DND-41 (cell line): ENCODE data around the gene SEC24A.
A peak's percentile ranks its signal among the peaks of the same experiment; 100 is the strongest.
"Not testable (repeated sequence)": the region's sequence is repeated elsewhere in the genome, so short reads cannot be mapped to it uniquely, and the experiment has no call there.

Experiments used
- ATAC-seq: fragments of 200-7000 bp; cut with Tn5 transposase; 3 replicates; pipeline ENCODE4 v1.9.1; 2021; ENCODE audit warnings: low read depth; ENCODE audit not compliant: insufficient read depth
- DNase-seq: peaks from one replicate; pipeline ENCODE4 v3.0.0-alpha.2; 2020
- H2AFZ ChIP-seq: 2 replicates; pipeline ENCODE4 v1.6.0; 2012; ENCODE audit warnings: low read depth, low read length
- H3K27ac ChIP-seq: 2 replicates; pipeline ENCODE4 v1.5.1; 2012; ENCODE audit warnings: low read length, inconsistent platforms
- H3K27me3 ChIP-seq: fragments of 200-600 bp; sonication (generic); 2 replicates; pipeline ENCODE4 v1.6.0; 2012; ENCODE audit warnings: low read length, mild to moderate bottlenecking, inconsistent platforms; ENCODE audit not compliant: insufficient read depth, poor library complexity
- H3K36me3 ChIP-seq: 2 replicates; pipeline ENCODE4 v1.5.1; 2012; ENCODE audit warnings: low read length, inconsistent platforms; ENCODE audit not compliant: insufficient read depth
- H3K4me1 ChIP-seq: 2 replicates; pipeline ENCODE4 v1.5.1; 2012; ENCODE audit warnings: mild to moderate bottlenecking, low read length; ENCODE audit not compliant: insufficient read depth
- H3K4me2 ChIP-seq: 2 replicates; pipeline ENCODE4 v1.6.0; 2012; ENCODE audit warnings: mild to moderate bottlenecking, moderate library complexity, low read length, inconsistent platforms; ENCODE audit not compliant: insufficient read depth
- H3K4me3 ChIP-seq, 2 experiments: fragments of 200-600 bp in 1 of 2; shearing (Covaris generic) in 1 of 2; 2 replicates each; pipeline ENCODE4 v1.5.1; 2012 to 2016; ENCODE audit warnings: inconsistent platforms in 2 of 2, low read length in 2 of 2, mild to moderate bottlenecking in 2 of 2, low read depth in 1 of 2, moderate library complexity in 1 of 2
- H3K79me2 ChIP-seq: 2 replicates; pipeline ENCODE4 v1.6.0; 2012; ENCODE audit warnings: low read length, inconsistent platforms; ENCODE audit not compliant: insufficient read depth
- H3K9ac ChIP-seq: 2 replicates; pipeline ENCODE4 v1.6.0; 2012; ENCODE audit warnings: low read depth, mild to moderate bottlenecking, inconsistent platforms, low read length, moderate library complexity
- H3K9me3 ChIP-seq: 2 replicates; pipeline ENCODE4 v1.5.1; 2012; ENCODE audit warnings: low read length, moderate library complexity, mild to moderate bottlenecking, inconsistent platforms; ENCODE audit not compliant: insufficient read depth, severe bottlenecking
- H4K20me1 ChIP-seq: 2 replicates; pipeline ENCODE4 v1.6.0; 2012; ENCODE audit warnings: low read length; ENCODE audit not compliant: insufficient read depth
- EZH2 ChIP-seq: IDR thresholded peaks from 3 replicates; pipeline ENCODE4 v1.6.1; 2012; ENCODE audit warnings: borderline replicate concordance, low read depth, mild to moderate bottlenecking, moderate library complexity, low read length, inconsistent platforms; ENCODE audit not compliant: severe bottlenecking
- TF ChIP-seq, protein P1 (sequence below): IDR thresholded peaks from 2 replicates; pipeline ENCODE4 v1.5.1; 2012; ENCODE audit warnings: borderline replicate concordance, low read length, moderate library complexity, mild to moderate bottlenecking; ENCODE audit not compliant: poor library complexity, severe bottlenecking; ENCODE audit errors: extremely low read depth

Gene SEC24A

DNA sequence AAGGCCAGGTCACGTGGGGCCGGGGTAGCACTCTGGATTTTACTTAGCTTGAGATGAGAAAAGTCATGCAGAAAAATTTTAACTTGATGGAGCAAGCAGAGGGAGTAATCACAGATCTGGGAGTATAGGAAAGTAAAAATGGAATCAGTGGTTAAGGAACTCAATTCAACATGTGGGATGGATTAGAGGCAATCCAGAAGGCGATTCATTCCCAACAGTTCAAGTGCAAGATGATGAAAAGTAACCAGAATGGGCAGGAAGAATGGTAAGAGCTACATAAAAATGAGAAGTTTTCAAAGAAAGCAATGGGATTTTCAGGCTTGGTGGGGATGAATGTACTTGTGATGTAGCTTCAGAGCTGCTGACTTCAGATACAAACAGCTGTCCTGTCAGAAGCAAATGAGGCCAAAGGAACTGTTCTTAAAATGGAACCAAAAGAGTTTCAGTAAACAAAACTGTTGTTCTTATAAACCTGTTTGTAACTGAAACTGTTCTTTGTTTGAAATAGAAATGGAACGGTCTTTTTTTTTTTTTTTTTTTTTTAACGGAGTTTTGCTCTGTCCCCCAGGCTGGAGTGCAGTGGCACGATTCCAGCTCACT is 5.6 kb upstream of the SEC24A start:
- H3K9me3 ChIP-seq: no peaks in the 10 kb centered on the region
- no peak overlapping the region for H3K9ac ChIP-seq
- peaks cover 9% of the 10 kb centered on the region for H3K4me1 ChIP-seq
- H3K27ac ChIP-seq: no peak overlapping the region
- H3K36me3 ChIP-seq: no peaks in the 10 kb centered on the region
- peak overlapping the region; percentile 8; the same call in 1 of the 2 replicates for H2AFZ ChIP-seq
- no peaks in the 10 kb centered on the region for H3K27me3 ChIP-seq
- no peak overlapping the region for H3K4me2 ChIP-seq
- no peak for DNase-seq
- TF ChIP-seq, protein P1, sequence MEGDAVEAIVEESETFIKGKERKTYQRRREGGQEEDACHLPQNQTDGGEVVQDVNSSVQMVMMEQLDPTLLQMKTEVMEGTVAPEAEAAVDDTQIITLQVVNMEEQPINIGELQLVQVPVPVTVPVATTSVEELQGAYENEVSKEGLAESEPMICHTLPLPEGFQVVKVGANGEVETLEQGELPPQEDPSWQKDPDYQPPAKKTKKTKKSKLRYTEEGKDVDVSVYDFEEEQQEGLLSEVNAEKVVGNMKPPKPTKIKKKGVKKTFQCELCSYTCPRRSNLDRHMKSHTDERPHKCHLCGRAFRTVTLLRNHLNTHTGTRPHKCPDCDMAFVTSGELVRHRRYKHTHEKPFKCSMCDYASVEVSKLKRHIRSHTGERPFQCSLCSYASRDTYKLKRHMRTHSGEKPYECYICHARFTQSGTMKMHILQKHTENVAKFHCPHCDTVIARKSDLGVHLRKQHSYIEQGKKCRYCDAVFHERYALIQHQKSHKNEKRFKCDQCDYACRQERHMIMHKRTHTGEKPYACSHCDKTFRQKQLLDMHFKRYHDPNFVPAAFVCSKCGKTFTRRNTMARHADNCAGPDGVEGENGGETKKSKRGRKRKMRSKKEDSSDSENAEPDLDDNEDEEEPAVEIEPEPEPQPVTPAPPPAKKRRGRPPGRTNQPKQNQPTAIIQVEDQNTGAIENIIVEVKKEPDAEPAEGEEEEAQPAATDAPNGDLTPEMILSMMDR: no peak
- no peak for TF ChIP-seq EZH2
- H4K20me1 ChIP-seq: no peaks in the 10 kb centered on the region
- no peak for ATAC-seq
- H3K4me3 ChIP-seq: no peak overlapping the region
- 0 out of 2 replicates have a peak, but pooled peaks cover 4% of the 10 kb centered on the region for H3K79me2 ChIP-seq

DNA sequence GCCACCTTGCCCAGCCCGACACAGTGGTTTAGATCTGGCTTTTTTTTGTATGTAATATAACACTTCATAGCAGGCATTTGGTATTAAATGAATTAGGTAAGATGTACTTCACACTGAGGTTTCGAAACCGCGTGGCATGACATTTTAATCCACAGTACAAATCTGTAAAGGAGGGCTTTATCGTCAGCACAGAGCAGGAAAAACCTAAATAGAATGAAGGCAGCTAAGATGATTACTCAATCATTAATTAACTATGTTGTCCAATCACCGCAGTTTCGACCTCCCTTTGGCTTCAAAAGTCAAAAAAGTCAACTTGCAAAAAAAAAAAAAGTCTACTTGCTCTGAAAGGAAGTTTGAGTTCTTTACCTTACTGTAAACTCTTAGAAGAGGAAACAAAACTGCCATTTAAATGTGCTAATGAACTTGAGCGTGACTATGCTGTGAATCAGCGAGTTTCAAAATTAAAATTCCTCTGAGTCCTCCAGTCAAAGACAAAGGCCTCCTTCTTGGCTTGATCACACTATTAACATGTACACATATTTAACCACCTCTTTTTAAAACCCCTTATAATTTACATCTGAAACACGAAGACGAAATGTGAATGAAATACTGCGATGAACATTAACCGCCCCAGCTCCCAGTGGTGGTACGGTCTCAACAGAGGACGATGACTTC is 698 bp upstream of the SEC24A start:
- no peaks in the 10 kb centered on the region for H3K9me3 ChIP-seq
- TF ChIP-seq, protein P1: no peak
- TF ChIP-seq EZH2: no peak
- H3K79me2 ChIP-seq: peaks cover 51% of the 10 kb centered on the region
- no peaks in the 10 kb centered on the region for H3K27me3 ChIP-seq
- peak overlapping the region; percentile 83 for H3K4me2 ChIP-seq
- peak overlapping the region; percentile 85 for H3K27ac ChIP-seq
- H2AFZ ChIP-seq: peak overlapping the region; percentile 97
- peaks cover 5% of the 10 kb centered on the region; the same call in 1 of the 2 replicates for H3K36me3 ChIP-seq
- peak; percentile 6; the same call in 2 of the 3 replicates for ATAC-seq
- peaks cover 27% of the 10 kb centered on the region for H3K4me1 ChIP-seq
- peak overlapping the region; percentile 94 for H3K4me3 ChIP-seq
- H3K9ac ChIP-seq: peak overlapping the region; percentile 89
- DNase-seq: no peak
- no peaks in the 10 kb centered on the region for H4K20me1 ChIP-seq

DNA sequence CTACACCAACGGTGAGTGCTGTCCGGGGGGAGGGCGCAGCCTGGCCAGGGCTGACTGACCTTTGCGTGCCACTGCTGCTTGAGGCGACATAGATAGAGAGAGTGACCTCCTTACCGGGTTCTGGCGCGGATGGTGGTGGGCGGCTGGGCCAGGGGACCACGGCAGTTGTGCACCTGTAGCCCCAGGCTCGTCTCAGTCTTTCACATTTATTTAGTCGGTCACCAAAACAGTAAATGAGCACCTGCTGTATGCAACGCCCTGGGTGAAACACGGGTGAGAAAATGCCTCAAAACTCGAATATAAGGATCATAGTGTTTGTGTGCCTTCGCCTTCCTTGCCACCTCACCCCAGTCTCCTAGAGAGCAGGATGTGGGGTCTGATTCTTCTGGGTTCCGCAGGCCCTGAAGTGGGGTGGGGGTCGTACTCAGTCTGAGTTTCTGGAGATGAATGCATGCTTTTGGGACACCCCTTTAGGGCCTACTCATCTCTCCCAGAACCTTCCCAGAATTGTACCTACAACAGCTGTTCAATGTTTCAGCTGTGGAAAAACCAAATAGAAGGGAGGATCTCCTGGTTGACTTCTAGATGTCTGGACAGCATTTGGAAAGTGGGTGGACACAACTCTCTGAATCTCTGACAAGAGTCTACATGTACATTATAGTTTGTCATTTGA is 714 bp downstream of the SEC24A start:
- H3K9ac ChIP-seq: peak overlapping the region; percentile 89
- DNase-seq (peak; percentile 40), ATAC-seq (peak; percentile 40)
- H4K20me1 ChIP-seq: no peaks in the 10 kb centered on the region; the same call in 1 of the 2 replicates
- peaks cover 27% of the 10 kb centered on the region for H3K4me1 ChIP-seq
- no peaks in the 10 kb centered on the region for H3K9me3 ChIP-seq
- H3K4me3 ChIP-seq: peak overlapping the region; percentile 94
- H3K27me3 ChIP-seq: no peaks in the 10 kb centered on the region
- peak overlapping the region; percentile 83 for H3K4me2 ChIP-seq
- peak overlapping the region; percentile 97 for H2AFZ ChIP-seq
- peak overlapping the region; percentile 85 for H3K27ac ChIP-seq
- H3K36me3 ChIP-seq: peaks cover 5% of the 10 kb centered on the region; the same call in 1 of the 2 replicates
- TF ChIP-seq, protein P1: no peak
- no peak for TF ChIP-seq EZH2
- H3K79me2 ChIP-seq: peaks cover 64% of the 10 kb centered on the region

DNA sequence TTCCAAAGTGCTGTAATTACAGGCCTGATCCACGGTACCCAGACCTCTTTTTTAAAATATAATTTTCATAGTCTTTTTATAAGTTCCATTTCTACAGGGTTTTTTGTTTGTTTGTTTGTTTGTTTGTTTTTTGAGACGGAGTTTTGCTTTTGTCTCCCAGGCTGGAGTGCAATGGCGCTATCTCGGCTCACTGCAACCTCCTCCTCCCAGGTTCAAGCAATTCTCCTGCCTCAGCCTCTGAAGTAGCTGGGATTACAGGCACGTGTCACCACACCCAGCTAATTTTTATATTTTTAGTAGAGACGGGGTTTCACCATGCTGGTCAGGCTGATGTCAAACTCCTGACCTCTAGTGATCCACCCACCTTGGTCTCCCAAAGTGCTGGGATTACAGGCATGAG is 2.1 kb downstream of the SEC24A start:
- Histone ChIP-seq H3K4me2 (peak overlapping the region; percentile 83), H3K9ac (peak overlapping the region; percentile 89), H3K79me2 (peaks cover 78% of the 10 kb centered on the region), H3K4me1 (peaks cover 27% of the 10 kb centered on the region), H3K4me3 (peak overlapping the region in 1 of 2 experiments; percentile 94; a peak in 1 of 4 replicates)
- H3K27ac ChIP-seq, H3K36me3 ChIP-seq, H4K20me1 ChIP-seq, DNase-seq, ATAC-seq, H3K9me3 ChIP-seq, H2AFZ ChIP-seq, H3K27me3 ChIP-seq: not testable (repeated sequence)
